Suprapubic skin (tissue), 4 donors: ENCODE results near the gene DAPL1. TPM values are rescaled to one million over a fixed set of nuclear protein-coding genes. Genes with fewer than 3 reads are reported as not detected.

ENCODE experiments used
- DNase-seq, 2 donors: peaks; one replicate each; pipeline ENCODE4 v3.0.0-alpha.2; 2019; ENCODE audit warnings: low spot score in 2 of 2
- H3K27ac ChIP-seq: fragments of 200-600 bp; sonication (generic); one replicate; pipeline ENCODE4 v1.5.1; 2019
- H3K27me3 ChIP-seq: fragments of 200-600 bp; sonication (generic); one replicate; pipeline ENCODE4 v1.5.1; 2019
- H3K36me3 ChIP-seq: fragments of 200-600 bp; sonication (generic); one replicate; pipeline ENCODE4 v1.5.1; 2019
- H3K4me1 ChIP-seq: fragments of 200-600 bp; sonication (generic); one replicate; pipeline ENCODE4 v1.5.1; 2019
- H3K4me3 ChIP-seq: fragments of 200-600 bp; sonication (generic); one replicate; pipeline ENCODE4 v1.5.1; 2019; ENCODE audit warnings: mild to moderate bottlenecking
- H3K9me3 ChIP-seq: fragments of 200-600 bp; sonication (generic); one replicate; pipeline ENCODE4 v1.5.1; 2019
- EP300 ChIP-seq: sonication (generic); formaldehyde crosslinking; IDR thresholded peaks from one replicate; pipeline ENCODE4 v1.6.1; 2017; ENCODE audit warnings: antibody characterized with exemption
- POLR2A ChIP-seq, 2 donors: fragments of 450-650 bp; IDR thresholded peaks; one replicate each; pipeline ENCODE4 v1.6.1; 2017; ENCODE audit warnings: antibody characterized with exemption in 2 of 2, mild to moderate bottlenecking in 2 of 2, moderate library complexity in 2 of 2
- POLR2AphosphoS5 ChIP-seq, 3 donors: sonication (generic); formaldehyde crosslinking; IDR thresholded peaks; one replicate each; pipeline ENCODE4 v1.6.1; 2017; ENCODE audit warnings: antibody characterized with exemption in 3 of 3
- WGBS: methylation state at CpG from one replicate; pipeline ENCODE4 v1.1.5; 2018; 5-methylcytosine and 5-hydroxymethylcytosine counted together
- total RNA-seq, 4 donors: library from RNA; depleted of rRNA; stranded (reverse); fragments of >200 nt; gene quantifications; one replicate each; pipeline ENCODE4 v1.1.0, GENCODE V29; 2016
- TF ChIP-seq, protein P1 (sequence below), 2 donors: fragments of 200-600 bp in 1 of 2; fragments of 450-650 bp in 1 of 2; sonication (generic) in 1 of 2; IDR thresholded peaks; one replicate each; pipeline ENCODE4 v1.5.1; 2016 to 2019; ENCODE audit warnings: antibody characterized with exemption in 2 of 2, mild to moderate bottlenecking in 1 of 2, moderate library complexity in 1 of 2

Gene DAPL1
- total RNA-seq, 4 donors from 2014 or later = 158 to 307 (median 277) TPM

DNA sequence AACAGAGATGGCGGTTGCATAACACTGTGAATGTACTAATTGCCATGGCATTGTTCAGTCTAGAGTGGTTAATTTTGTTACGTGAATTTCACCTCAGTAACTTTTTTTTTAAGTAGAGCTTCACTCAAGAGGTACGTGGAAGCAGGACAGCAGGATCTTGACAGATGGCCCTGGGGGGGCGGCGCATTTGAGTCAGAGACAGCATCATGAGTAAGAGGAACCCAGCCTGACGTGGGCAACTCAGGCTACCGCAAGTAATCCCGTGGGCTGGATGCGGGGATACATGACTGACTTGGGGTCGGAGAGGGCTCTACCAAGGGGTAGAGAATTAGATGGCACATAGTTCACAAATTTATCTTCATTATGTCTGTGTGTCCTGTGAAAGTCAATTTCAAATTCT is 38.1 kb upstream of the DAPL1 start:
- DNase-seq = no peak
- Histone ChIP-seq H3K4me3 (no peak overlapping the region), H3K36me3 (no peaks in the 10 kb centered on the region), H3K4me1 (peaks cover 25% of the 10 kb centered on the region), H3K27ac (no peak overlapping the region), H3K9me3 (no peaks in the 10 kb centered on the region), H3K27me3 (no peaks in the 10 kb centered on the region)
- WGBS = 91% methylated on average over 10 of the region's 10 CpGs
- TF ChIP-seq POLR2A (IDR thresholded peaks at IDR 0.05) (no peak), POLR2AphosphoS5 (IDR thresholded peaks at IDR 0.05) (no peak), EP300 (no peak)
- TF ChIP-seq, protein P1, sequence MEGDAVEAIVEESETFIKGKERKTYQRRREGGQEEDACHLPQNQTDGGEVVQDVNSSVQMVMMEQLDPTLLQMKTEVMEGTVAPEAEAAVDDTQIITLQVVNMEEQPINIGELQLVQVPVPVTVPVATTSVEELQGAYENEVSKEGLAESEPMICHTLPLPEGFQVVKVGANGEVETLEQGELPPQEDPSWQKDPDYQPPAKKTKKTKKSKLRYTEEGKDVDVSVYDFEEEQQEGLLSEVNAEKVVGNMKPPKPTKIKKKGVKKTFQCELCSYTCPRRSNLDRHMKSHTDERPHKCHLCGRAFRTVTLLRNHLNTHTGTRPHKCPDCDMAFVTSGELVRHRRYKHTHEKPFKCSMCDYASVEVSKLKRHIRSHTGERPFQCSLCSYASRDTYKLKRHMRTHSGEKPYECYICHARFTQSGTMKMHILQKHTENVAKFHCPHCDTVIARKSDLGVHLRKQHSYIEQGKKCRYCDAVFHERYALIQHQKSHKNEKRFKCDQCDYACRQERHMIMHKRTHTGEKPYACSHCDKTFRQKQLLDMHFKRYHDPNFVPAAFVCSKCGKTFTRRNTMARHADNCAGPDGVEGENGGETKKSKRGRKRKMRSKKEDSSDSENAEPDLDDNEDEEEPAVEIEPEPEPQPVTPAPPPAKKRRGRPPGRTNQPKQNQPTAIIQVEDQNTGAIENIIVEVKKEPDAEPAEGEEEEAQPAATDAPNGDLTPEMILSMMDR (IDR thresholded peaks at IDR 0.05) = no peak

DNA sequence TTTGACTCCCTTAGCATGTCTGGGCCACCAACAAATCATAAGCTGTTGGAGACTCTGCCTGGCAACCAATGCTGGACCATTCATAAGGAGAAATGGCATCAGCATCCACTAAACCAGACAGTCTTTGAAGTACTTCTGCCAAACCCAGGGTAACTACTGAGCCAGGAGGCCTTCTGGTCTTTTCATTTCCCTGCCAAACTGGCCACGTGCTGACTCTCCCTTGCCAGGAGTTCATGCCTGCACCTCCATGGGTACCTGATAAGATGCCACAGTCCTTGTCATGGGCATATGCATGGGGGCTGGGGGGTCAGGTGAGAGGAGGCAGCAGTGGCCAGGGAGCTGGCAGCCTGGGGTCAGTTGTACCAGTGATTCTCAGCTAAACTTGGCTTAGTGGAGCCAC is 34.2 kb upstream of the DAPL1 start:
- Histone ChIP-seq H3K4me3 (peak overlapping the region; percentile 3), H3K4me1 (peaks cover 15% of the 10 kb centered on the region), H3K9me3 (no peaks in the 10 kb centered on the region), H3K27me3 (no peaks in the 10 kb centered on the region), H3K27ac (peak overlapping the region; percentile 82), H3K36me3 (no peaks in the 10 kb centered on the region)
- DNase-seq = no peak
- TF ChIP-seq EP300 (no peak), POLR2AphosphoS5 (IDR thresholded peaks at IDR 0.05) (no peak), POLR2A (IDR thresholded peaks at IDR 0.05) (no peak)
- TF ChIP-seq, protein P1 (IDR thresholded peaks at IDR 0.05) = no peak
- 29% methylated on average over 1 of the region's 1 CpG for WGBS

DNA sequence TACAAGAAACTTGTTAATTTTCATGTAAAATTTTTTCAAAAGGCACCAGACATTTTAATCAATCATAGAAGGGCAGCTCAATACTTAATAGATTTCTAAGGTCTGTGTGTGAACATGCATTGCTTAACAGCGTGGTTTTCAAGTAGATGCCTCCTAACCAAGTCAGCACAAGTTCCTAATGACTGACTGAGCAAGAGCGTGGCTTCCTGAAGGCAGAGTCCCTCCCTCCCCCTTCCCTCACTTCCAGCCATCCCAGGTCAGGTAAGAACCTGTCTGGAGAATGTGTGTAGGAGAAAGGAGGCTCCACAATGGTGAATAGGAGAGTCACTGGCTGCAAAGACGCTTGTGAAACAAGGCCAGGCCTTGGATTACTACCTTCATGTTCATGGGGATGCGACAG is 33.5 kb upstream of the DAPL1 start:
- 48% methylated on average over 4 of the region's 4 CpGs for WGBS
- Histone ChIP-seq H3K9me3 (no peaks in the 10 kb centered on the region), H3K4me1 (peaks cover 15% of the 10 kb centered on the region), H3K36me3 (no peaks in the 10 kb centered on the region), H3K4me3 (peak overlapping the region; percentile 3), H3K27ac (peak overlapping the region; percentile 82), H3K27me3 (no peaks in the 10 kb centered on the region)
- TF ChIP-seq, protein P1 (IDR thresholded peaks at IDR 0.05) = no peak
- TF ChIP-seq POLR2AphosphoS5 (IDR thresholded peaks at IDR 0.05) = peak in 1 of 3 donors; percentile 48
- no peak for DNase-seq

DNA sequence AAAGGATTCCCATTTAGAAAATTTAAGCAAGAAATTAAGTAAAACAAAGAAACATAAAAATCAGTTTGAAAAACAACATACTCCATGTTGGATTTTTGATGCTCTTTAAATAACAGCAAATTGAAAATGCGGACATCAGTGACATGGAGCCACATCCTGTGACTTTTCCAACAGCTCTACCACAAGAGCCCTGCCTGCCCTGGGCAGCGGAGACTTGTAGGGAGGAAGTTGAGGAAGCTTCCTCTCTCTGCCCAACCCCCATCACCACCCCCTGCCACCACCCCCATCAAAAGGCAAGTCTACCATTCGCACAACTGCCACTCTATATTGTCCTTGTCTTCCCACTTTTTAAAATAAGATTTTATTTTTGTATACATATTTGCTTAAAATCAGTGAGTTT is 32.8 kb upstream of the DAPL1 start:
- no peaks in the 10 kb centered on the region for H3K9me3 ChIP-seq

DNA sequence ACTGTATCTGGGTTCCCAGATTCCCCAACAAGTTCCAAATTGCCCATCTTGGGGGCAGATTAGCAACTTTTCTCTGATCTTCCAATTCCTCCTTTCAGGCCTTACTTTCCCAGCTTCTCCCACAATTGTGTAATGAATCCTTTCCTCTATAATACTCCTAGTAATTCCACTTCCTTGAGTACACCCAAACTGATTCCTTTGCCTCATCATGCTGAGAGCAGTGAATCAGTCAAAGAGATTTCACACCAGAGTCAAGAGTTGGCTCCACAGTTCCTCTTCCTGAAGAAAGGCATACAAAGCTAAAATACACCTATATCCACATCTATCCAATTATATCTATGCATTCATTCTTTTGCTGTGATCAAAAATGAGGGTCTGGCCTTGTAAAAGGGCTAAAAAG is 28.6 kb upstream of the DAPL1 start:
- TF ChIP-seq, protein P1 (IDR thresholded peaks at IDR 0.05) = no peak
- TF ChIP-seq EP300 (no peak), POLR2AphosphoS5 (IDR thresholded peaks at IDR 0.05) (no peak), POLR2A (IDR thresholded peaks at IDR 0.05) (no peak)
- DNase-seq = no peak
- no peak overlapping the region for H3K27ac ChIP-seq
- H3K4me1 ChIP-seq = no peaks in the 10 kb centered on the region
- no peak overlapping the region for H3K4me3 ChIP-seq
- no peaks in the 10 kb centered on the region for H3K36me3 ChIP-seq
- H3K27me3 ChIP-seq = no peaks in the 10 kb centered on the region
- H3K9me3 ChIP-seq = no peaks in the 10 kb centered on the region

More for the DNA sequence above, 32.8 kb upstream of the DAPL1 start:
- DNase-seq = no peak
- Histone ChIP-seq H3K4me3 (no peak overlapping the region), H3K36me3 (no peaks in the 10 kb centered on the region), H3K4me1 (peaks cover 15% of the 10 kb centered on the region), H3K27ac (peak overlapping the region; percentile 82), H3K27me3 (no peaks in the 10 kb centered on the region)
- 86% methylated on average over 3 of the region's 3 CpGs for WGBS
- TF ChIP-seq POLR2AphosphoS5 (IDR thresholded peaks at IDR 0.05) (no peak), EP300 (no peak), POLR2A (IDR thresholded peaks at IDR 0.05) (no peak)
- TF ChIP-seq, protein P1 (IDR thresholded peaks at IDR 0.05) = no peak
